GM21717 (cell line): Measurements from ENCODE around the gene NME7.
"Not testable (repeated sequence)": the region's sequence is repeated elsewhere in the genome, so short reads cannot be mapped to it uniquely, and the experiment has no call there.

Experiments used
- ATAC-seq: cut with Tn5 transposase; IDR thresholded peaks from one replicate; pipeline ENCODE4 v1.9.1; 2021; ENCODE audit warnings: mild to moderate bottlenecking, moderate library complexity; ENCODE audit not compliant: unreplicated experiment

NME7 gene

DNA sequence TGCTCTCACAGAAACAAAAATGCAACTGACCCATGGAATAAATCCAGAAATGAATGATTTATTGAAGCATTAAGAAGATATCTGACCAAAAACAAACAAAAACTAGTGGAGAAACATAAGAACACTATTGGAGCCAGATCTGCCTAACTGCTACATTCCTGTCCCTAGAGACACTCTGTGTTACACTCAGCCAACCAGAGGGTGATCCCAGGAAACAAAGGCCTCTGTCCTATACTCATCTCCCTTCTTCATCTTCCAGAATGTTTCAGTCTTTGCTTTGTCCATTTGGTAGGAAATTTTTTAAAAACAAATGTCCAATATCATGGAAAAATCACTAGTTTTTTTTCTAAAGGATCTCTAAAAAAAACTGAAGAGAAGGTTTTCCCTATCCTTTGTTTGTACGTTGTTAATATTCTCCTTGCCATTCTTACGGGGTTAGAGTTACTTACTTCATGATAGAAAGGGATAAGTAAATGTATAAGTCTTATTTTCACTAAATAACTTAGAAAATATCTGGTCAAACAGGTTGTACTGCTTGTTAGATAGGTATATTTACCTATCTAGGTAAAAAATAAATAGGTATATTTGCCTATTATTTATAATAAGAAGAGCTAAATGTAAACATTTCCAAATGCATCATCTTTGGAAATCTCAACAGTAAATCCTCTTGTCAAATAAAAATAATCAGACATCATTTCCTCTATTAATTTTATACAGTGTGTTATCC lies 59.1 kb downstream of the NME7 start:
- no peak for ATAC-seq

DNA sequence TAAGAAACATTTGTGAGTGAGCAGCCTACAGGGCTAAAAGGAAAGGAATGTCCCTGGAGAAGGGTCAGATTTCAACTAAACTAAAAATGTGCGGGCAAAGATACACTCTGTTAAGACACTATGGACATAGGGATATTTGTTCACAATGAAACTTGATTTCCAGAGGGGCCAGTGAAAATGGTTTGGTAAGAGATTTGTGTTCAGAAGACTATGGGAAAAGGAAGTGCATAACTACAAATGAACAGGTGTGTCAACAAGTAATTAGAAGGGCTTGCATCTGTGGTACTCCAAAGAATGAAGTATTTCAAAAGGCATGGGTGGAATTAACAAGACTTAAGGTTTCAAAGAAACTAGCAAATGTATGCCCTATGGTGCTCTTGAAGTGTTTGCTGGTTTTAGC lies 60.4 kb downstream of the NME7 start:
- no peak for ATAC-seq

DNA sequence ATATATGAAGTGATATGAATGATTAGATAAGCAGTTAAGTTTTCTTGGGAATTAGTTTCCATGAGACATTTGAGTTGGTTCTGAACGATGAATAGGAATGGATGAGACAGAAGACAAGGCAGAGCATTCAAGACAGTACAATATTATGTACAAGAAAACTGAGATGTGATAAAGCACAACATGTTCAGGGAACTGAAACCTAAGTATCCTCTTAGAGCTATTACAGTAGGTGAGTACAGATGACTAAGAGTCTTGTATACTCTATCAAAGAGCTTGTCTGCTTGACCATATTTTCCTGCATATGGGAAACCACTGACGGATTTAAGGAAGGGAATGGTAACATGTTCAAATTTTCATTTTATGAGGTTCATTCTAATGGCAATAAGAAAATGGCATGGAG lies 61.6 kb downstream of the NME7 start:
- no peak for ATAC-seq

DNA sequence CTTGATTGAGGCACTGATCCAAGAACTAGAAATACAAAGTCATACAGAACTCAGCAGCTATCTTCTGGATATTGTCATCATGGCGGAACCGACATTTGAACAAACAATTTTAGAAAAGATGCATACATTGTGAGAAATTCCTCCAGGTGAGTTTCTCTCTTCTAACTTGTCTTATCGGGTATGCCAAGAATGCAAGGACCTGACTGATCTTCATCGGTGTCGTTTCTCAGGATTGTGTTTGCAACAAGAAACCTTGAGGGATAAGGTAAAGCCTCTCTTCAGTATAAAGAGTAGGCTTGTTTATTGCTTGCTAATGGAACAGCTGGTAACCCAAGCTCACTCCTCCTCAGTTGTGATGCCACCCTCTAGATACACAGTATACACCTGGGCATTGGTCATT lies 62.2 kb downstream of the NME7 start:
- ATAC-seq = no peak

DNA sequence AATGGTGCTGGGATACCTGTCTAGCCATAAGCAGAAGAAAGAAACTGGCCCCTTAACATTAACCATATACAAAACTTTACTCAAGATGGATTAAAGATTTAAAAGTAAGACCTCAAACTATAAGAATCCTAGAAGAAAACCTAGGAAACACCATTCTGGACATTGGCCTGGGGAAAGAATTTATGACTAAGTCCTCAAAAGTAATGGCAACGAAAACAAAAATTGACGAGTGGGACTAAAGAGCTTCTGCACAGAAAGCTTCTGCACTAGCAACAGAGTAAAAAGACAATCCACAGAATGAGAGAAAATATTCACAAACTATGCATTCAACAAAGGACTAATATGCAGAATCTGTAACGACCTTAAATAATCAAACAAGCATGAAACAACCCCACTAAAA lies 66.7 kb downstream of the NME7 start:
- ATAC-seq = no peak

DNA sequence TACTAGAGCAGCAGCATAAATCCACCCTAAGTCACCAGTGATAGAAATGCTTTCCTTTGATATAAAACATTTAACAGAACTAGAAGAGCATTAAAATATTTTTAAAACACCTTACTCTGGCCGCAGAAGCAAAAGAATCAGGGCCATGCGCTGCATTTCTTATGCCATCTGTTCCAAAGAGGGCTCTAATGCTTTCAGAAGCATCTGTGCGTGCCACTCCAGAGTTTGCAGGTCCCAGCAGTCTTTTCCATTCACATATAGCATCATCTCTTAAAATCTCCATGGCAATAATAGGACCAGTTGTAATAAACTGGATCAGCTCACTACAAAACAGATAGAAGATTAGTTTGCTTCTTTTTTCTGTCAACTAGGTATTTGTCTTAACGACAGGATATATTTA lies 69.2 kb downstream of the NME7 start:
- no peak for ATAC-seq

DNA sequence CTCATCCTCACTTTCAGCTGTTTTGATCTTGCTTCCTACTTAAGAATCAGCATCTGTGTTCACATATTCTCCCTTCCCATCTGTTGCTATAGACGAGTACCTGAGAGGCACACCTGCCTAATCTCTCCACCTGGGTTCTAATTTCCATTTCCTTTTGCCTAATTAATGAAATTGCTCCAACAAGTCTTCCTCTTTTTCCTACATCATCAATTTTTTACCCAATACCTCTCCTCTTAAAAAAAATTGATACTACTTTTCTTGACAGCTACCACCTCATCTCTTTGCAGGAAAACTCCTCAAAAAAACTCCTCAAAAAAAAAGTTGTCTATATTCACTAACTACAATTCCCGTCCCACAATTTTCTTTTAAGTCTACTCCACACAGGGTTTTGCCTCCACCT lies 71.8 kb downstream of the NME7 start:
- no peak for ATAC-seq

DNA sequence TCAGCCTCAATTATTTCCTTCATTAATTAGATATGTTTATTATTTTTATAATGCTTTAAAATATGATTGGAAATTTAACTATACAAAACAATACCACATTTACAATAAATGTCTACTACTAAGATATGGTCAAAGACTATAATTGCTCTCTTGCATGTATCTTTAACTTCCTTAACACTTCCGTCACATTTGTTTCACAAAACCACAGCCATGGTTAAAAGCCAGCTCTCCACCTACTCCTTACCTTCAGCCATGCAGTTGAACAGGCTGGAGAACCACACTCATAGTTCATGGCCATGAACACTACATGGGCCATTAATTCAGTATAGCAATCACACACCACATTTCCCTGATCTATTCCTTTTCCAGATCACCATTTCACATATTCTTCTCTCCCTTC lies 72.2 kb downstream of the NME7 start:
- no peak for ATAC-seq

DNA sequence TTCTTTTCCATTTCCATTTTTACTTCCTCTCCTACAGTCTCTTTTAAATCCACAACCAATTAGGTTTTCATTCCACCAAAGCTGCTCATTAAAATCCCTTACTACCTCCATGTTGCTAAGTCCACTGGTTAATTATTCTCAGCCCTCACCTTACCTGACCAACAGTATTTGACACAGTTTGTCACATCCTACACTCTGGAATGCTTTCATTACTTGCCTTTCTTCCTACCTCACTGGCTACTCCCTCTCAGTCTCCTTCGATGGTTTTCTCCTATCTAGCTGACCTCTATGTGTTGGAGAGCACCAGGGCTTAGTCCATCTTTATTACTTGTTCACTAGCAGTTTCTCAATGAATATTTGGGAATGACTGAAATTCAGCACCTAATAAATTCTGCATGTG lies 78.6 kb downstream of the NME7 start:
- ATAC-seq = no peak

DNA sequence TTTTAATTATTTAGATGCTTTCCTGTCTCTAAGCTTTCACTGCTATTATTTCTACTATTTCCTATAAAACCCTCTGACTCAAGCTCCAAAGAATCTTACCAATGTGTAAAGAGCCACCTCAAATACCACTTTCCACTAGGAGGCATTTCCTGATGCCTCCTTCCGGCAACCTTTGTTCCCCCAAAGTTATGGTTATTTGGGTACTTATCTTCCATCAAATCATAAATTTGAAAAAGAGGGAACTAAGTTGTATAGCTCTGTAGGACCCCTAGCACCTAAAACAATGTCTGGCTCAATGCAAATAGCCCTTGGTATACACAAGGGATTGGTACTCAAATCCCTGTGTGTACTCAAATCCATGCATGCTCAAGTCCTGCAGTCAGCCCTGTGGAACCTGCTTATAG lies 79.6 kb downstream of the NME7 start:
- ATAC-seq = no peak

DNA sequence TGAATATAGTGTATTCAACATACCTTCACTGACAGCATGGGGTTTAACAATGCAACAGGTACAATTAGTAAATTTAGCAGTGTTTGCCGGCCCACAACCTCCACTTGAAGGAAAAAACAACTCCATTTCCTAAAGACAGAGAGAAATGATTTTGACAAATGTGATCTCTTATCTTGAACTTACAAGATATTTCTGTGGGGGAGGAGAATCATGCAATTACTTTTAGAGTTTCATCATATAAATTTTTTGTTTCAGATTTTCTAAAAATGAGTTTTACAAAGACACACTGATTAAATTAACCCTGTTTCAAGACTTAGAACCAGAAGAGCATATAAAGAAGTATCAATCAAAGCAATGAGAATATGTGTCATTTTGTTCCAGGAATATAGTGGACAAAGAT lies 80.3 kb downstream of the NME7 start:
- ATAC-seq = no peak

DNA sequence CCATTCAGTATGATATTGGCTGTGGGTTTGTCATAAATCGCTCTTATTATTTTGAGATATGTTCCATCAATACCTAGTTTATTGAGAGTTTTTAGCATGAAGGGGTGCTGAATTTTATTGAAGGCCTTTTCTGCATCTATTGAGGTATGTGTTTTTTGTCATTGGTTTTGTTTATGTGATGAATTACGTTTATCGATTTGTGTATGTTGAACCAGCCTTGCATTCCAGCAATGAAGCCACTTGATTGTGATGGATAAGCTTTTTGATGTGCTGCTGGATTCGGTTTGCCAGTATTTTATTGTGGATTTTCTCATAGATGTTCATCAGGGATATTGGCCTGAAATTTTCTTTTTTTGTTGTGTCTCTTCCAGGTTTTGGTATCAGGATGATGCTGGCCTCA lies 86.0 kb downstream of the NME7 start:
- ATAC-seq = not testable (repeated sequence)

DNA sequence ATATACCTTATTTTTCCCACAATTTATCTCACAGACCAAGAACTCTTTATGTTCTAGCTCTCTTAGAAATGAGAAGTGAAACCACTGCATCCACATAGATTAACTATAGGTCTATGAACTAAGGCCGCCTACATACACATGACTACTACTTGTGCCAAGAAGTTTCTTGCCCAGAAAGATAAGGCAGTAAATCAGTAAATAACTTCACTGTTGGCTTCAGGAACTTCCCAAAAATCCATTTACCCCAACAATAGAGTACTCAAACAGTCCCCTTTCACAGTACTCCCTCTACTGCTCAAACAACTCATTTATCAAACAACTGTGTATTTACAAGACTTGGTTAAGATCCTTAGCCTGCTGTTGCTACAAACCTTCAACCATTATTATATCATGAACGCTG lies 96.5 kb downstream of the NME7 start:
- no peak for ATAC-seq

DNA sequence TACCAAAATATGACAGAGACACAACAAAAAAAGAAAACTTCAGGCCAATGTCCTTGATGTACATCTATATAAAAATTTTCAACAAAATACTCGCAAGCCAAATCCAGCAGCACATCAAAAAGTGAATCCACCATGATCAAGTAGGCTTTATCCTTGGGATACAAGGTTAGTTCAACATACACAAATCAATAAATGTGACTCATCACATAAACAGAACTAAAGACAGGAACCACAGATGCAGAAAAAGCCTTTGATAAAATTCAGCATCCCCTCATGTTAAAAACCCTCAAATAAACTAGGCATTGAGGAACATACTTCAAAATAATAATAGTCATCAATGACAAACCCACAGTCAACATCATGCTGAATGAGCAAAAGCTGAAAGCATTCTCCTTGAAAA lies 101.5 kb downstream of the NME7 start:
- no peak for ATAC-seq

DNA sequence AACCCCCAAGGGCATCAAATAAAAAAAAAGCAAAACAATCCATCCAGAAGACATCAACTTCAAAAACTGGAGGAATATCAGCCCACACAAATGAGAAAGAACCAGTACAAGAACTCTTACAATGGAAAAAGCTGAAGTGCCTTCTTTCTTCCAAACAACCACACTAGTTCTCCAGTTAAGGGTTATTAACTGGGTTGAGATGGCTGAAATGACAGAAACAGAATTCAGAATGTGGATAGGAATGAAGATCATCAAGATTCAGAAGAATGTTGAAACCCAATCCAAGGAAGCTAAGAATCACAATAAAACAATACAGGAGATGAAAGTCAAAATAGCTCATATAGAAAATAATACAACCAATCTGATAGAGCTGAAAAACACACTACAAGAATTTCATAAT lies 104.5 kb downstream of the NME7 start:
- ATAC-seq = no peak

DNA sequence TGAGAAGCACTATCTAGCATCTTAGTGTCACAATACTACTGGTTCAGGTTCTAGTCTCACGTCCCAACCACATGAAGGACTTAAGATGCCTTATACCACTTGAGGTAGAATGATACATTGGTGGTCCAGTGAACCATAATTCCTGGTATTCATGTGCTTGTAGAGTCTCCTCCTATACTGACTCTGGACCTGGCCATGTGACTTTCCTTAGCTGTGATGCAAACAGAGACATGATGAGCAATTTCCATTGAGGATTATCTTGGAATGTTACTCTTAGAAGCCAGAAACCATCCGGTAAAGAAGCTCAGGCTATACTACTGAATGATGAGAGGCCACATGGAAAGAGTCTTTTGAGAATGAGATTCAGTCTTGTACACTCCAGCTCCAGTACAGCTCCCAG lies 105.7 kb downstream of the NME7 start:
- no peak for ATAC-seq

DNA sequence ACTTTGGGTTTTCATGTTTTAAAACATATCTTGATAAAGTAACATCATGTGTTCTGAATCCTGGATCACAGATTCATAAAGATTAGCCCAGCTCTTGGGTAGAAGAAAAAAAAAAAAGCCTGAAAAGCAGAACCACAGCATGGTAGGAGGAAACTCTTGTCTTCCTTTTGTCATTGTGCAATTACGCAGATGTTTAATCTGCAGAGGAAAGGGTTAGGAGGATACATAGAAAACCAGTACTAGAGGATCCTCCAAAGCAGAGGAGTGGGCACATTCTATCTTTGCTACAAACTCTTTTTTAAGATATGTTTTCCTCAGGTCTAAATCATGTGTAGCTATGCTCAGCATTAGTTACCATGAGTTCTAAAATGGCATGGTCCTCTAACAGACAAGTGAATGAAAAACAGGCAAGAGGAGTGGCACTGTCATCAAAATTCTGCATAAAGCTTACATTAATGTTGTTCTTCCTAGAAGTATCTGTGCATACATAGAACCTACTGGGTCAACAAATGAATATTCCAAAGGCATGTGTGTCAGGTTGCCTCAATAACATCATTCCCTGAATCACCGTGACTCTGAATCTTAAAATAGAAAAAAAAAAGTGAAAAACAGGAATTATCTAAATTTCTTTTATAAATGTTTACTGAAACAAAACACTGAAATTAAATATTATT lies 107.0 kb downstream of the NME7 start:
- ATAC-seq = no peak

DNA sequence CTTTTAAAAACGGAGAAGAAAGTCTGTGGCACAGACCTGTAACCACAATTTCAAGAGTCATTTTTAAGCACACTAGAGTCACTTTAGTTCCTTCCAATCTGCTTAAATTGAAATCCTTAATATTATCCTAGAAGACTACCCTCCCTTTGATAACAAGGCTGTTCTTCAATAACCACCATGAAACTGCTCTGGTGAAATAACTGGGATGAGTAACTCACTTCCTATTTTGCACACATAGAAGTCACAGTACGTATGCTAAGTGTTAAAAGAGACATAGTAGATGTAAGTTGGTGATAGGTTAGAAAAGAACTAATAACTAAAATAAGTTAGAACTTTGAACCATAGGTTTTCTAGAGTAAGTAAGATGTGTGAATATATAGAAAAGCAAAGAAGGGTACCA lies 107.8 kb downstream of the NME7 start:
- no peak for ATAC-seq

DNA sequence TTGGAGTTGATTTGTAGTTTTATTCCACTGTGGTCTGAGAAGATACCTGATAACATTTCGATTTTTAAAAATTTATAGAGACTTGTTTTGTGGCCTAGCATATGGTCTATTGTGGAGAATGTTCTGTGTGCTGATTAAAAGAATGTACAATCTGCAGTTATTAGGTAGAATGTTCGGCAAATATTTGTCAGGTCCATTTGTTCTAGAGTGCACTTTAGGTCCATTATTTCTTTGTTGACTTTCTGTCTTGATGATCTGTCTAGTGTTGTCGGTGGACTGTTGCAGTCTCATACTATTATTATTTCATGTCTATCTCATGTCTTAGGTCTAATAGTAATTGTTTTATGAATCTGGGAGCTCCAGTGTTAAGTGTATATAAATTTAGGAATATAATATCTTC lies 116.8 kb downstream of the NME7 start:
- no peak for ATAC-seq

DNA sequence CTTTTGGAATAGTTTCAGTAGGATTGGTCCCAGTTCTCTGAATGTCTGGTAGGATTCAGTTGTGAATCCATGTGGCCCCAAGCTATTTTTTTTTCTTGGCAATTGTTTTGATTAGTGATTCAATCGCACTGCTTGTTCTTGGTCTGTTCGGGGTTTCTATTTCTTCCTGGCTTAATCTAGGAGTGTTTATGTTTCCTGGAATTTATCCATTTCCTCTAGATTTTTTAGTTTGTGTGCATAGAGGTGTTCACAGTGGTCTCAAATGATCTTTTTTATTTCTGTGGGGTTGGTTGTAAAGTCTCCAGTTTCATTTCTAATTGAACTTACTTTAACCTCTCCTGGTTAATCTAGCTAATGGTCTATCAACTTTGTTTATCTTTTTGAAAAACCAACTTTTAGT lies 117.6 kb downstream of the NME7 start:
- ATAC-seq = no peak

DNA sequence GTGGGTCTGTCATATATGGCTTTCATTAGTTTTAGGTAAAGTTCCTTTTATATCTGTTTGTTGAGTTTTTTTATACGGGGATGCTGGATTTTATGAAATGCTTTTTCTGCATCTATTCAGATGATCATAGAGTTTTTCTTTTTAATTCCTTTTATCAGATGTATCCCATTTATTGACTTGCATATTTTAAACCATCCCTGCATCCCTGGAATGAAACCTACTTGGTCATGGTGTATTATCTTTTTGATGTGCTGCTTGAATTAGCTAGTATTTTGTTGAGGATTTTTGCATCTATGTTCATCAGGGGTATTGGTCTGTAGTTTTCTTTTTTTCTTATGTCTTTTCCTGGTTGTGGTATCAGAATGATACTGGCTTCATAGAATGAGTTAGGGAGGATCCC lies 118.0 kb downstream of the NME7 start:
- no peak for ATAC-seq

DNA sequence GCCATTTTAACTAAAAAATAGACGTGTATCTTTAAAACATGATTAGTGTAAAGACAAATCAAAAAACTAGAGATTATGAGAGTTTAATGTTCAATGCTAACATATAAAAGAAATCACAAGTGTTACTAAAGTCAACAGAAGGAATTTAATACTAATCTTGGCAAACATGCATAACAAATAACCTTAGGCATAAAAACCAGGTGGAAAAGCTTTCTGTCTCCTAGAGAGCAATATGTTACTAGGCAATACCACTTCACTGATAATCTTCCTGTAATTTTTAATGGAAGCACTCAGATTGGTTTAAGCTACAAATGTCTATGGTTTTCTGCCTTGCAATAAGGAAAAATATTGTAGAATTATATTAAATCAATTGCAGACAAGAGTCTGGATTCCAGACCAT lies 121.9 kb downstream of the NME7 start:
- no peak for ATAC-seq
